Activated gamma-delta T cell treated with Interleukin-2 at 50 U/mL for 16 hours (primary cell): ENCODE measurements around the gene CD6.
A peak's percentile ranks its signal among the peaks of the same experiment; 100 is the strongest.
"Not testable (repeated sequence)": the region's sequence is repeated elsewhere in the genome, so short reads cannot be mapped to it uniquely, and the experiment has no call there.

Experiments used
- DNase-seq: peaks from one replicate; pipeline ENCODE4 v3.0.0-alpha.2; 2020

The CD6 gene

DNA sequence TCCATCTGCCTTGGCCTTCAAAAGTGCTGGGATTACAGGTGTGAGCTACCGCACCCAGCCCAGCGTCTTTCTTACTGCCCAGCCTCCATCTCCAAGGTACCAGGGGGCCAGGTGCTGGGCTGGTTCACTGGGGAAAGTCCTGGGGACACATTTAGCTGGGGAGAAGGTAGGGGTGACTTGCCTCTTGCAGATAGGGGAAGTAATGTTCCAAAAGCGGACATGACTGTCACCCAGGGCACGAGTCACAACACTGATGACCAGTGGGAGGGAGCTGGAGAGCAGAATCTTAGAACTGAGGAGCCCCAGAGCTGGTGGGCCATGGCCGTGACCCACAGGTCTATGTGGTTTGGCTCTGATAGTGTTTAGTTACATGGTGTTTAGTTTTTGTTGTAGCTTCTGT, 17.1 kb upstream of the CD6 start:
- no peak for DNase-seq

DNA sequence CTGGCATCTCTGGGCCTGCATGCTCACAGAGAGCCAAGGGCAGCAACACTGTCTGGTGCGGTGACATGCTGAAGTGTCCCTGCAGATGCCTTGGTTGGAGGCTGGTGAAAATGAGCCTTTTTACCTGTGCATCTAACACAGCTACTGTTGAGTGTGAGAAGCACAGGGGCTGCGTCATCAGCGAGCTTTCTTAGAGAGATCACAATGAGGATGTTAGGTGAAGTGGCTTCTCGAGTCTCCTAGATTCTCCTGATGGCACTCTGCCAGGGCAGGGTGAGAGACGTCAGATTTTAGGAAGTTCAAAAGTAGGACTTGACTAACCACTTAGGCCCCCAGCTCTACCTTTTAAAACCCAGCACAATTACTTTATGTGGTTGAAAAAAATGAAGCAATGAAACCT, 15.9 kb upstream of the CD6 start:
- no peak for DNase-seq

DNA sequence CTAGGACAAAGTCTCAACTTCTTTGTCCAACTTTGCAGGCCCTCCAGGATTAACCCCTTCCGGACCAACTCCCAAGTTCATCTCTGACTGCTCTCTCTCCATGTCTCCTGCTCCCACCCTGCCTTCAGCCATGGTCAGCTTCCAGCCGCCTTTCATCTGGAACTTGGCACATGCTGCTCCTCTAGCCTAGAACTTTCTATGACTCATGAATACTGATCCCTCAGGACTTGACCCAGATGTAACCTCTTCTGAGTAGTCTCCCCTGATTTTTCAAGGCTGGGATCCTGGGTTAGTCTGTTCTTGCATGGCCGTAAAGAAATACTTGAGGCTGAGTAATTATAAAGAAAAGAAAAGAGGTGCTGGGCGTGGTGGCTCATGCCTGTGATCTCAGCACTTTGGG, 14.3 kb upstream of the CD6 start:
- DNase-seq, result no peak

GRCh38 chr11:60959431-60959830, 12.0 kb upstream of the CD6 start:
- DNase-seq, result no peak

DNA sequence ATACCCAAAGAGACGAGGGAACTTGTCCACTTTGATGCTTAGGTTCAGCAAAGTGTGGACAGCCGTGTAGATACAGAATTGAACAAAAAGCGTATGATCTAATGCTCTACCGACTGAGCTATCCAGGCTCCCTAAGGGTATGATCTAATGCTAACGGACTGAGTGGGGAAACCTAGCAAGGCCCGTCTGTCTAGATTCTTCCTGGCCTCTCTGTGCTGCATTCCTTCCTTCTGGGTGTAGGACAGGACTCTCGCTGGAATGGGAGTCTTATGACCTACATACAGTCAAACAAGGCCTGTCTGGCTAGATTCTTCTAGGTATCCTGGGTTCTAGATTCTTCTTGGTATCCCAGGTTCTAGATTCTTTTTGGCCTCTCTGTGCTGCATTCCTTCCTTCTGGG, 11.1 kb upstream of the CD6 start:
- DNase-seq, result no peak

GRCh38 chr11:60964801-60965200, 6.7 kb upstream of the CD6 start:
- DNase-seq, result no peak

DNA sequence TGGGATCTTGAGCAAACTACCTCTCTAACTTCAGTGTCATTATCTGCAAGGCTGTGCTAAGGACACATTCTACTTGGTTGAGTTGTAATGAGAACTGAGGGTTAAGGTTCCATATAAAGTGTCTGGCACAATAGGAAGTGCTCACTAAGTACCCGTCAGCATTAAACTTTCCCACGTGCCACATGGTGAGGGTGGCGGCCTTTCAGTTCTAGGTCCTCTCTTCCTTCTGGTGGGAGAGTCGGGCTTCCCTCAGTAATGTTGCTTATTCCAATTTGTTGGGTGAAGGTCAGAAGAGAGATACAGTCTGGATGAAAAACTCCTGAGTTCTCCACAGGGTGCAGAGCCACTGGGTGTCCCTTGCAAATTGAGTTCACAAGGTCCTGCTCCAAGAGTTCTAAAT, 4.6 kb upstream of the CD6 start:
- DNase-seq, result no peak

- DNase-seq, result no peak
Observed at GRCh38 chr11:60968223-60968622, 3.3 kb upstream of the CD6 start.

- peak; percentile 78 for DNase-seq
Observed at GRCh38 chr11:60970369-60970774, 1.1 kb upstream of the CD6 start.

DNA sequence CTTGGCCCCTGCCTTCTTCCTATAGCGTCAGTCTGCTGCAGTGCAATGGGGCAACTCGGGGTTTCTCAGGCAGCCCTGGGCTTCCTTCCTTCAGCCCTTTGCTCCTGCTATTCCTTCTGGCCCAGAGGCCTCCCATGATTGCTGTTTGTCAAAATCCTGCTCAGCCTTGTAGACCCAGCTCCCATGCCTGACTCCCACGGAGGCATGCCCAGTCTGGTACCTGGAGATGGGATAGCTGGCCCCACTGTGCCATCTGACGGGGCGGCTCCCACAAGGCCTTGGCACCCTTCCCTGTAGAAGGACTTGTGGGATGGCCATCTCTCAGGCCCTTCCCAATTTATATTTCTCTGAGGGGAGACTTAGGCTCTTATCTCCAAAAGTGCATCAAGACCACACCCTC, 590 bp upstream of the CD6 start:
- DNase-seq, result no peak

GRCh38 chr11:60972182-60973030, 926 bp downstream of the CD6 start:
- DNase-seq, result no peak

GRCh38 chr11:60973699-60974098, 2.2 kb downstream of the CD6 start:
- DNase-seq, result no peak

DNA sequence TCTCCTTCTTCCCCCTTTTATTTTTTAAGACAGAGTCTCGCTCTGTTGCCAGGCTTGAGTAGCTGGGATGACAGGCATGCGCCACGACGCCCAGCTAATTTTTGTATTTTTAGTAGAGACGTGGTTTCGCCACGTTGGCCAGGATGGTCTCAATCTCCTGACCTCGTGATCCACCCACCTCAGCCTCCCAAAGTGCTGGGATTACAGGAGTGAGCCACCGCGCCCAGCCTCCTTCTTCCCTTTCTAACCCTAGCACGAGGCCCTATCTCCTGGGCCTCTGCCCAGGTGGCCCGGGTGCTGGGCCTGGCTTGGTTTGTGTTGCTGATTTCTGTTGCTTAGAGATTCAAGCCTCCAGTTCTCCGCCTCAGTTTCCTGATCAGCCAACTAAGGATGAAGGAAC, 2.8 kb downstream of the CD6 start:
- not testable (repeated sequence) for DNase-seq

- DNase-seq, result no peak
Observed at GRCh38 chr11:60974726-60975125, 3.2 kb downstream of the CD6 start.

- no peak for DNase-seq
Observed at GRCh38 chr11:60977224-60977623, 5.7 kb downstream of the CD6 start.

DNA sequence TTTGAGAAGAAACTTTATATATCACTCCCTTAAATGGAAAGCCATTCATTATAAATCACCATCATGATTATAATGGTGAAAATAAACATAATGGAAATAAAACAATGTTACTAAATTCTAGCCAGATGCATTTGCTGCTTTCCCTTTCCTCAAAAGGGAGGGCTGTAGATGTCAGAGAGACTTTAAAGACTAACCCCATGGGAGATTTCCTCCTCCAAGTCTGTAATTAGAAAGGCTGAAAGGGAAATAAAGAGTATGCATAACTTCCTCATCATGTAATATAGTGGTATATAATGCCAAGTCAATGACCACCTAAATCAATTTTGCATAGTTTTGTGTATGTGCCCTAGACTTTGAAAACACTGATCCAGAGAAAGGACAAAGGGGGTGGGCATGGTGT, 6.4 kb downstream of the CD6 start:
- no peak for DNase-seq

DNA sequence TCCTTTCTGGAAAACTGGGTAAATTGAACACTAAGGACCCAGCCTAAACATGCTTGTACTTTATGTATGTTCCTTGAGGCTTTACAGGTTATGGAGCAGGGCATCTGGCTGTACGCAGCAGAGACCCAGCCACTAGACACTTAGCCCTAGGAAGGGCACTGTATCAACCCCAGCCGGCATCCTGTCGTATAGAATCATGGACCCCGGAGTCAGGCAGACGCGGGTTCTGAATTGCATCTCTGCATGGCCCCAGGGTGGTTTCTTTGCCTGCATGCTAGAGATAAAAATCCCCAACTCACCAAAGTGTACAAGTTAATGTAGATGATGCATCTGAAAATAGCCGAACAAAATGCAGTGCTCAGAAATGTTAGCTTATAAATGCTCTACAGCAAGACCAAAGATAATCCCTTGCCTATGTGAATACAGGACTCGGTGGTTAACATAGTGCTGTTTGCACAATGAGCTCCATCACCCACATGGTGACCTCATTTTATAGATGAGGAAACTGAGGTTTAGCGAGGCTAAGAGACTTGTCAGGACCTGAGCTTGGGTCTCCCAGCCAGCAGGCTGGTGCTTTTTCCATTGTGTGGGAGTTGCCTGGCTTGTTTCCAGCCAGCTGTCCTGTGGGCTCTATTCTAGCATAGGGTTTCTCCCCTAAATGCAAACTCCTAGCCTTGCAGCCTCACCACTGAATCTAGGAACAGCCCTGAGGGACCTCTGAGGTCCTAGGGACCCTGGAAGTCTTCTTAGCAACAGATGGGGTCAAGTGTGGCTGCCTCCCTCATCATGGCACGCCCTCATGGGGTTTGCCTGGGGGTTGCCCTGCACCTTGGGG, 7.3 kb downstream of the CD6 start:
- DNase-seq, result peak; percentile 30

DNA sequence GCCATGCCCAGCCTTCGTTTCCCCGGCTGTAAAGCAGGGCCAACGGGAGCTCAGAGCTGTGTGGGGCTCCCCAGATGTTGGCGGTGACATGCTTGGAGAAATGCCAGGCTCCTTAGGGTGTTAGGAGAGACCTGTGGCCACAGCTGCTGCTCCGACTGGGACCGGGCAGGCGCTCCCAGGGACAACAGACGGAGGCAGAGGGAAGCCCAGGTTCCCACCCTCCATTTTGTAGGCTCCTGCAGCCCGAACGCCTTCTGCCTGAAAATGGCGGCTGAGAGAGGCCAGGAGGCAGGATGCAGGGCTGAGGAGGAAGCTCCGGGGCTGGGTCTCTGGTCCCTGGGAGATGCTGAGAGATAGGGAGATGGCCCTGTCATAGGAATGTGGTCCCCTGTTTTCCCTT, 10.0 kb downstream of the CD6 start:
- DNase-seq, result no peak

- DNase-seq, result no peak
Observed at GRCh38 chr11:60982184-60982583, 10.7 kb downstream of the CD6 start.

DNA sequence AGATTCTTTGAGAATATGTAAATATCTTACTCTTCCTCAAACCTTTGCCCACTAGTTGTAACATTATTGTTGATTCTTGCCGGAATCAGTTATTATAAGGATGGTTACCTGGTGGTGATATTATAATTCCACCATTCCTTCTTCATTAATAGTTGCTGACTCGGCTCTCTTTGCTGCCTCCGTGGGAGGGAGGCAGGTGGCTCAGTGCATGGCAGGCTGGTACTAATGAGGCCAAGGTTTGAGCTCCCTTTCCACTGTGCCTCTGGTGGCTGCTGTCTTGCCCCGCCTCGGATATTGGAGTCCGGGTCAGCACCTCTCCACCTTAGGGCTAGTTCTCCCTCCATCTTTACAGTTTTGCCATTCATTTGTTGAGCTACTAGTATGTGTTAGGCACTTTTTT, 12.7 kb downstream of the CD6 start:
- DNase-seq, result no peak

- no peak for DNase-seq
Observed at GRCh38 chr11:60984636-60985035, 13.2 kb downstream of the CD6 start.

- DNase-seq, result no peak
Observed at GRCh38 chr11:60985501-60985900, 14.0 kb downstream of the CD6 start.

DNA sequence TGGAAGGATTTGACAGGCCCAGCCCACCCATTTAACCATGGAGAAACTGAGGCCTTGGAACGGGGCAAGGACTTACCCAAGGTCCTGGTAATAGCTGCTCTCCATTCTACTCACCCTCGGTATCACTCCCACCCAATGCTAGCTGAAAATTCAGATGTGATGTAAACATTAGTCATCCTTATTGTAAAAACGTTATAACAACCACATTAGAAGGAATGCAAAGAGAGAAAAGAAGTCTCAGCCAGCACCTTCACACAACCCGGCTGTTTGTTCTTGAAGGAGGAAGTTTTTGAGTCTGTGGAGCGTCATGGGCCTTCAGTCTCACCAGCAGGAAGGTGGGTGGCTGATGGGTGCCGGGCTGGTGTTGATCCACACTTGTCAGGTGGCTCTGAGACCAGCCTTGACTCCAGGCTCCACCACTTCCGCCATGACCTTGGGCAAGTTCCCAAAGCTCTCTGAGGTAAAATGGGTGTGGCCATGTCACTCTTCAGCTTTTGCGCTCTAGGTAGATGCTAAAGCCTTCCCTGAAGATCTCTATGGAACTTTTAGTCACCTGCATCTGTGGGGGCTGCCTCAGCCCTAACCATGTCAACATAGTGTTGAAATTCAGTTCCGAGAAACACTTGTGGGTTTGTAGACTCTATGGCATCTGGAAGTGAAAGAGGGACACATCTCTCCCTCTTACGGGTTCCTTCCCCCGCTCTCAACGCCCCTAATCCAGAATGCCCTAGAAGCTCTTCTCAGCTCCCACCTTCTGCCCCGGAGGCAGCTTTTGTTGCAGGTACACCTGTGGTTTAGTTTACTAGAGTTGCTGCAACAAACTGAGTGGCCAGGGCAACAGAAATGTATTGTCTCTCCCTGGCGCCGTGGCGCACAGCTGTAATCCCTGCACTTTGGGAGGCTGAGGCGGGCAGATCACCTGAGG, 14.8 kb downstream of the CD6 start:
- peak; percentile 90 for DNase-seq
